ENCODE measurements around the gene SLC2A1. TPM values are rescaled to one million over a fixed set of nuclear protein-coding genes. Genes with fewer than 3 reads are reported as not detected.
A peak's percentile ranks its signal among the peaks of the same experiment; 100 is the strongest.

The SLC2A1 gene
- total and polyA plus RNA-seq, 7 donors, result 1.1 to 3.8 (median 2.1) TPM

DNA sequence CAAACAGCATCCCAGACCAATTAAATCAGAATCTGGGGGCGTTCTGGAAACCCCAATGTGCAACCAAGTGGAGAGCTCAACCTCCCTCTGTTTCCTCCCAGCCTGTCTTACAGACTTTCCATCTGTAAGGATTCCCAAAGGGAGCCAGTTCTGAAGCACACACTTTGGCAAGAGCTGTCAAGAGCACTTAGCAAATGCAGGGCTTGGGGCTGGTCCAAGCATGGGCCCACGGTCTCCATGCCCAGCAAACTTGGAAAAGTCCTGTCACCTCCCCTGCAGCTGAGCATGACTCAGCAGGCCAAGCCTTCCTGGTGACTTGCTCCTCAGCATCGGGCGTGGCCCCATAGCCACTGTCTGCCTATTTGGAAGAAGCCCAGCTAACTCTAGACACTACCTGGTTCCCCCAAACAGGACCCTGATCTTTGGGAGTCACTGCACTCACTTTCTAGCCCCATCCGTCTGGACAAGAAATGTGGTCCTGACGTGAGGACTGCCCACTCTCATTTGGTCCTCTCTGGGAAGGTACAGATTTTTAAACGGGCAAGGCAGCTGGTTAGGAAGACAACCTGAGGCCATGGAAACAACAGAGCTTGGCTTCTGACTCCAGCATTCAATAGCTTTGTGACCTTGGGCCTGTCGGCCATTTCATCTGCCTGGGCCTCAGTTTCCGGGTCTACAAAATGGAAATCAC, 16.9 kb downstream of the SLC2A1 start:
- WGBS, 3 donors, result 66 to 72% (median 69%) methylated on average over 9 of the region's 9 CpGs
- Histone ChIP-seq H3K4me1 (peaks cover 32% of the 10 kb centered on the region), H3K27ac (peak overlapping the region; percentile 61), H3K4me3 (no peak overlapping the region), H3K36me3 (ENCODE audit: insufficient read depth in 1 of 2, low read depth in 1 of 2) (no peaks in the 10 kb centered on the region), H3K9me3 (no peaks in the 10 kb centered on the region), H3K27me3 (ENCODE audit: insufficient read depth in 3 of 3, low read length in 2 of 3) (no peaks in the 10 kb centered on the region)
- DNase-seq (peak; percentile 67 to 70), ATAC-seq (peak; percentile 50 to 68 (median 60))
- TF ChIP-seq CTCF (IDR thresholded peaks at IDR 0.05), result no peak
- intact Hi-C loops (cut with DNase I), result no loop called here

DNA sequence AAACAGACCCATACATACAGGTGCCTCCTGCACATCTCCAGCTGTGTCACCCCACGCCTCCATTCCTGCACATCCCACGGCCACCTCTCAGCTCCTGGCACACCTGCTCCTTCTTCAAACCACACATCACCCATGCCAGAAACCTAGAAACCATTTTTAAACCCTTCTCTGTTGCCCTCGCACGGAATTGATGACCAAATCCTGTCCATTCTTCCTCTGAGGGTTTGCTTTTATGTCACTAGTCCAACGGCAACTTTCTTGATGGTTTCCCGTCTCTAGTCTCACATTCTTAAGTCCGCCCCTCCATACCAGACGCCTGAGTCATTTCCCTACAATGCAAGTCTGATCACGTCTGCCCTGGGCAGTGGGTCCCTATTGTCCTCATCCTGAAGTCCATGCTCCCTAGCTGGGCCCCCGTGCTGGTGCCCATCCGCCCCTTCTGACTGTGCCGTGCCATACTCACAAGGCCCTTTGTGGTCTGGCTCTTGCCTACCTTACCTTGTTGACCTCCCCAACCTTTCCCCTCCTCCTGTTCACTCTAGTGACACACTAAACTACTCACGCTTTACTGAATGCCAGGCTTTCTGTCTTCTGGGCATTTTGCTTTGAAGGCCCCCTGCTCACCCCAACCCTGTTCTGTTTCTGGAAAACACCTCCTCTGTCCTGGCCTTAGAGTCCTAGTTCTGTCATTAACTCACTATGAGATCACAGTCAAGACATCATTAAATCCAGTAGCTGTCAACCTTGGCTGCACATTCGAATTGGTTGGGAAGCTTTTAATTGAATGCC, 17.6 kb downstream of the SLC2A1 start:
- 67 to 72% (median 72%) methylated on average over 14 of the region's 14 CpGs for WGBS, 3 donors
- ATAC-seq, result no peak
- DNase-seq, result peak in 1 of 2 donors; percentile 42
- Histone ChIP-seq H3K27me3 (ENCODE audit: insufficient read depth in 3 of 3, low read length in 2 of 3) (no peaks in the 10 kb centered on the region), H3K27ac (peak overlapping the region; percentile 61), H3K36me3 (ENCODE audit: insufficient read depth in 1 of 2, low read depth in 1 of 2) (no peaks in the 10 kb centered on the region), H3K4me1 (peaks cover 30% of the 10 kb centered on the region), H3K4me3 (no peak overlapping the region), H3K9me3 (no peaks in the 10 kb centered on the region)
- no peak for TF ChIP-seq CTCF (IDR thresholded peaks at IDR 0.05)
- intact Hi-C loops (cut with DNase I), result no loop called here

GRCh38 chr1:42938645-42939615, 19.7 kb downstream of the SLC2A1 start:
- no peak for TF ChIP-seq CTCF (IDR thresholded peaks at IDR 0.05)
- Histone ChIP-seq H3K9me3 (no peaks in the 10 kb centered on the region), H3K4me3 (no peak overlapping the region), H3K27ac (no peak overlapping the region), H3K4me1 (peaks cover 29% of the 10 kb centered on the region), H3K36me3 (ENCODE audit: insufficient read depth in 1 of 2, low read depth in 1 of 2) (no peaks in the 10 kb centered on the region), H3K27me3 (ENCODE audit: insufficient read depth in 3 of 3, low read length in 2 of 3) (no peaks in the 10 kb centered on the region)
- 90 to 92% (median 92%) methylated on average over 14 of the region's 14 CpGs for WGBS, 3 donors
- no peak for ATAC-seq
- DNase-seq, result peak in 1 of 2 donors; percentile 34
- intact Hi-C loops (cut with DNase I), result no loop called here

DNA sequence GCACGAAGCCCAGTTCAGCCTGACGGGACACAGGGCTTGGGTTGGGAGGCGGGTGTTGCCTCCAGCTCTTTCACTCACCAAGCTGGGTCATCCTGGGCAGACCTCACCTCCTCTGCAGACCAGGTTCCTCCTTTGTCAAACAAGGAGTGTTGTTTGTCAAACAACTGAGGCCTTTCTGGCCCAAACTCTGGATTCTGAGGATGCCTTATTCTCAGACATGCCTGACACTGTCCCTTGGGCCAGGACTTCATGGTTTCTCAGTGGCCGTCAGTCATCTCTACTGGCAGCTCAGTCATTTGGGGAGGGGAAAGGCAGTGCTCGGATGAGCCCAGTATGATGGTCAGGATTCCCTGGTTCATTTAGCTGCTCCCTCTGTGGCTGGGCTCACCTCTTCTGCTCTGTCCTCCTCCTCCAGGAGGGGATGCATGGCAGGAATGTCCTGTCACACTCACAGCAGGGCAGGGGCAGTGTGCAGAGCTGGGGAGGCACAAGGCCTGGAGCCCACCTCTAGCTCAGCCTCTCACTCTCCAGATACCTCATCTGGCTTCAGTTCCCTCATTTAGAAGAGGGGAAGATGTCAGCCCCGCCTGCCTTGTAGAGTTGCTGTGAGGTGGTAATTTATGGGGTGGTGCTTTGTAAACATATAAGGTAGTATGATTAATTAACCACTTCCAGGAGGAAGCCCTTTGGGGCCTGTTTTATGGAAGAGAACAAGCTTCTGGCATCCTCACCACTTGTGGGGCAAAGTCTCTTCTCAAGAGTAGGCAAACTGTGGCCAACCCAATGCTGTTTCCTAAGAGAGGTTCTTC, 20.6 kb downstream of the SLC2A1 start:
- WGBS, 3 donors, result 88 to 92% (median 92%) methylated on average over 6 of the region's 6 CpGs
- peaks cover 23% of the 10 kb centered on the region for H3K4me1 ChIP-seq
- H3K27ac ChIP-seq, result no peak overlapping the region
- ATAC-seq (no peak), DNase-seq (no peak)
- no peak for TF ChIP-seq CTCF (IDR thresholded peaks at IDR 0.05)
- intact Hi-C loops (cut with DNase I), result loop anchor here in 1 of 2 donors (1.0 kb wide), 1 partner anchor 55 kb away; no protein-coding TSS in a partner anchor
- no peaks in the 10 kb centered on the region for H3K36me3 ChIP-seq (ENCODE audit: insufficient read depth in 1 of 2, low read depth in 1 of 2)
- no peaks in the 10 kb centered on the region for H3K9me3 ChIP-seq
- no peaks in the 10 kb centered on the region for H3K27me3 ChIP-seq (ENCODE audit: insufficient read depth in 3 of 3, low read length in 2 of 3)
- no peak overlapping the region for H3K4me3 ChIP-seq
